Loucy (cell line): ENCODE measurements around the gene OLA1.

Experiments
- H2AFZ ChIP-seq: fragments of 200-600 bp; sonication (generic); 2 replicates; pipeline ENCODE4 v1.6.0; 2016; ENCODE audit warnings: antibody characterized with exemption, mild to moderate bottlenecking, low read length, moderate library complexity
- H3F3A ChIP-seq: fragments of 200-600 bp; 2 replicates; pipeline ENCODE4 v1.6.0; 2016; ENCODE audit warnings: antibody characterized with exemption, low read depth, mild to moderate bottlenecking
- H3K27me3 ChIP-seq: fragments of 200-600 bp; sonication (generic); 2 replicates; pipeline ENCODE4 v1.6.1; 2014; ENCODE audit warnings: low read length, mild to moderate bottlenecking; ENCODE audit not compliant: insufficient read depth, poor library complexity, severe bottlenecking
- H3K36me3 ChIP-seq: fragments of 200-600 bp; sonication (generic); 2 replicates; pipeline ENCODE4 v1.6.1; 2016; ENCODE audit warnings: low read length; ENCODE audit not compliant: insufficient read depth
- H3K4me1 ChIP-seq: fragments of 200-600 bp; sonication (generic); 2 replicates; pipeline ENCODE4 v1.5.1; 2014; ENCODE audit warnings: low read length, mild to moderate bottlenecking; ENCODE audit not compliant: insufficient read depth, poor library complexity, severe bottlenecking
- H3K4me2 ChIP-seq: fragments of 200-600 bp; sonication (generic); 2 replicates; pipeline ENCODE4 v1.6.0; 2014; ENCODE audit warnings: antibody characterized with exemption, low read length, low read depth, mild to moderate bottlenecking; ENCODE audit not compliant: poor library complexity, severe bottlenecking
- H3K4me3 ChIP-seq: fragments of 200-600 bp; sonication (generic); 2 replicates; pipeline ENCODE4 v1.5.1; 2014; ENCODE audit warnings: low read length, mild to moderate bottlenecking, mixed read lengths; ENCODE audit not compliant: poor library complexity, severe bottlenecking
- H3K79me2 ChIP-seq: fragments of 200-600 bp; sonication (generic); 2 replicates; pipeline ENCODE4 v1.6.1; 2014; ENCODE audit warnings: low read length; ENCODE audit not compliant: insufficient read depth
- H3K9ac ChIP-seq: fragments of 200-600 bp; sonication (generic); 2 replicates; pipeline ENCODE4 v1.6.0; 2014; ENCODE audit warnings: mild to moderate bottlenecking, low read depth, low read length, moderate library complexity; ENCODE audit not compliant: poor library complexity, severe bottlenecking
- H3K9me2 ChIP-seq: fragments of 200-600 bp; sonication (generic); replicated peaks from 2 replicates; pipeline ENCODE4 v1.6.1; 2016; ENCODE audit warnings: low read depth, low read length, mixed read lengths
- H3K9me3 ChIP-seq: fragments of 200-600 bp; sonication (generic); 2 replicates; pipeline ENCODE4 v1.6.1; 2014; ENCODE audit warnings: mild to moderate bottlenecking, antibody characterized with exemption, low read length, low read depth; ENCODE audit not compliant: insufficient read depth
- H4K20me1 ChIP-seq: fragments of 200-600 bp; sonication (generic); 2 replicates; pipeline ENCODE4 v1.6.0; 2014; ENCODE audit warnings: antibody characterized with exemption, low read length, mild to moderate bottlenecking; ENCODE audit not compliant: insufficient read depth, poor library complexity, severe bottlenecking
- EZH2phosphoT487 ChIP-seq: fragments of 200-600 bp; IDR thresholded peaks from 2 replicates; pipeline ENCODE4 v1.6.1; 2018; ENCODE audit warnings: antibody characterized with exemption, mild to moderate bottlenecking, moderate library complexity, borderline replicate concordance
- TF ChIP-seq, protein P1 (sequence below): fragments of 200-600 bp; sonication (generic); conservative IDR thresholded peaks from 2 replicates; pipeline ENCODE4 v1.5.1; 2014; ENCODE audit warnings: mild to moderate bottlenecking, antibody characterized with exemption, low read length

The OLA1 gene

DNA sequence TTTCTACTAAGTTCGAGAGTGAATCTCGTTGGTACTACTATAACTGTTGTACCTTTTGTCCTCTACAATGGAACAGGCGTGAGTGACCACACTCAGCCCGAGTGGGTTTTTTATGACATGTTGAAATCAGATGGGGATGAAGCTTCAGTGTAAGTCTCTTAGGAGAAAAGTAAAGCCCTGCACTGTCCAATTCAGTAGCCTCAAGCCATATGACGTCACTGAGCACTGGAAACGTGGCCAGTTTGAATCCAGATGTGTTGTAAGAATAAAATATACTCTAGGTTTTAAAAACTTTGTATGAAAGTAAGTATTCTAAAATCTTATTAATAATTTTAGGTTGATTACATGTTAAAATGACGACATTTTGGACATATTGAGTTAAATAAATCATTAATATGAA, 181.5 kb downstream of the OLA1 start:
- Histone ChIP-seq H4K20me1 (no peaks in the 10 kb centered on the region), H3K27me3 (no peaks in the 10 kb centered on the region), H3K79me2 (no peaks in the 10 kb centered on the region), H3K4me1 (no peaks in the 10 kb centered on the region), H3K9me3 (no peaks in the 10 kb centered on the region), H3K9ac (no peak overlapping the region), H3F3A (no peaks in the 10 kb centered on the region), H3K36me3 (no peaks in the 10 kb centered on the region), H3K4me3 (no peak overlapping the region), H2AFZ (no peak overlapping the region), H3K9me2 (no peaks in the 10 kb centered on the region), H3K4me2 (no peak overlapping the region)
- TF ChIP-seq EZH2phosphoT487: no peak
- TF ChIP-seq, protein P1, sequence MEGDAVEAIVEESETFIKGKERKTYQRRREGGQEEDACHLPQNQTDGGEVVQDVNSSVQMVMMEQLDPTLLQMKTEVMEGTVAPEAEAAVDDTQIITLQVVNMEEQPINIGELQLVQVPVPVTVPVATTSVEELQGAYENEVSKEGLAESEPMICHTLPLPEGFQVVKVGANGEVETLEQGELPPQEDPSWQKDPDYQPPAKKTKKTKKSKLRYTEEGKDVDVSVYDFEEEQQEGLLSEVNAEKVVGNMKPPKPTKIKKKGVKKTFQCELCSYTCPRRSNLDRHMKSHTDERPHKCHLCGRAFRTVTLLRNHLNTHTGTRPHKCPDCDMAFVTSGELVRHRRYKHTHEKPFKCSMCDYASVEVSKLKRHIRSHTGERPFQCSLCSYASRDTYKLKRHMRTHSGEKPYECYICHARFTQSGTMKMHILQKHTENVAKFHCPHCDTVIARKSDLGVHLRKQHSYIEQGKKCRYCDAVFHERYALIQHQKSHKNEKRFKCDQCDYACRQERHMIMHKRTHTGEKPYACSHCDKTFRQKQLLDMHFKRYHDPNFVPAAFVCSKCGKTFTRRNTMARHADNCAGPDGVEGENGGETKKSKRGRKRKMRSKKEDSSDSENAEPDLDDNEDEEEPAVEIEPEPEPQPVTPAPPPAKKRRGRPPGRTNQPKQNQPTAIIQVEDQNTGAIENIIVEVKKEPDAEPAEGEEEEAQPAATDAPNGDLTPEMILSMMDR: no peak

DNA sequence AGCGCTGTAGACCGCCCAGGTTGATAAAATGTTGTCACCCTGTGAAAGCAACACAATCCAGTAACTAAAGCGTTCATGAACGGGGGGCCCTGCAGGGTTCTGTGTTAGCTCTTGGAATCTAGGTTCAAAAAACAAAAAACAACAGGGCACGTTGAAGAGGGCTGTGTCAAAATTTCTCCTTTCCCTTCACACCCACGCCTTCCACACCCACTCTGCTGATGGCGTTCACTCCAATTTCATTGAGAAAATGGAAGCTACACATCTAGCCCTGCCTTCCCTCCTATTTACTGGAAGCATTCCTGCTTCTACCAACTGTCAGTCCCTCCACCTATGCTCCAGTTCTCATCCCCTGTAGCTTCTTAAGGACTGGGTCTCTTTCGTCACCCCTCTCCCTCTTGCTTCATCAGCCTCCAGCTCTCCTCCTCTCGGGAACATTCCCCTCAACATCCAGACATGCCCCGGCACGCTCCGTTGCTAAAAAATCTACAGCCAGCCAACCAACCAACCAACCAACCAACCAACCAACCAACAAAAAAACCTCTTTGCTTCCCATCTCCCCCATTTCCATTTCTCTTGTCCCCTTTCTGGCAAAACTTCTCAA, 184.7 kb downstream of the OLA1 start:
- Histone ChIP-seq H3K9ac (no peak overlapping the region), H3K9me2 (no peaks in the 10 kb centered on the region), H3F3A (no peaks in the 10 kb centered on the region), H4K20me1 (no peaks in the 10 kb centered on the region), H3K9me3 (no peaks in the 10 kb centered on the region), H3K36me3 (no peaks in the 10 kb centered on the region), H3K27me3 (no peaks in the 10 kb centered on the region), H3K79me2 (no peaks in the 10 kb centered on the region), H2AFZ (no peak overlapping the region), H3K4me1 (no peaks in the 10 kb centered on the region), H3K4me3 (no peak overlapping the region), H3K4me2 (no peak overlapping the region)
- TF ChIP-seq EZH2phosphoT487: no peak
- TF ChIP-seq, protein P1: no peak

DNA sequence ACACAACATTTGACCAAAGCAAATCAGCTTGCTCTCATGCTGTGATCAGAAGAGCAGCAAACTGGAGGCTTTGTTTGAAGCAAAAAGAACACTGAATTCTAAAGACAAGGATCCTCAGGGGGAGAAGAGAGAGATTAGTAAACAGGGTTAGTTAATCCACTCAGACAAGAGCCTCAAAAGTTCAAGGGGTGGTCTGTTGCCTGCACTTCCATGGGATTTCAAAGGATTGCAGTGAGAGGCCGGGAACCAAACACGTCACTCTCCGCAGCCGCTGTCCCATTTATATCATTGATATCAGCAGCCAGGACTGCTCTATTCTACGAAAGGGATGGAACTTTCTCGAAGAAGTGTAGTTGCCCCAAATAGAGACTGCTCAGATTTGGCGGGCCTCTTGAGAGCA, 185.4 kb downstream of the OLA1 start:
- H3K4me2 ChIP-seq: no peak overlapping the region
- no peaks in the 10 kb centered on the region for H3K27me3 ChIP-seq
- no peak overlapping the region for H3K9ac ChIP-seq
- H2AFZ ChIP-seq: no peak overlapping the region
- no peaks in the 10 kb centered on the region for H3K4me1 ChIP-seq
- H3F3A ChIP-seq: no peaks in the 10 kb centered on the region
- H3K79me2 ChIP-seq: no peaks in the 10 kb centered on the region
- H3K36me3 ChIP-seq: no peaks in the 10 kb centered on the region
- H3K9me3 ChIP-seq: no peaks in the 10 kb centered on the region
- H3K4me3 ChIP-seq: no peak overlapping the region
- no peaks in the 10 kb centered on the region for H4K20me1 ChIP-seq
- H3K9me2 ChIP-seq: no peaks in the 10 kb centered on the region
- TF ChIP-seq, protein P1: no peak
- TF ChIP-seq EZH2phosphoT487: no peak
